GM19193 (cell line): ENCODE data around the gene PDE7B.

Experiments
- POLR2A ChIP-seq: IDR thresholded peaks from 4 replicates; pipeline ENCODE4 v1.6.1; 2011; ENCODE audit not compliant: insufficient read depth, insufficient read length; ENCODE audit errors: extremely low read depth

The PDE7B gene

GRCh38 chr6:135972586-135972985 lies 121.1 kb downstream of the PDE7B start:
- TF ChIP-seq POLR2A = no peak

DNA sequence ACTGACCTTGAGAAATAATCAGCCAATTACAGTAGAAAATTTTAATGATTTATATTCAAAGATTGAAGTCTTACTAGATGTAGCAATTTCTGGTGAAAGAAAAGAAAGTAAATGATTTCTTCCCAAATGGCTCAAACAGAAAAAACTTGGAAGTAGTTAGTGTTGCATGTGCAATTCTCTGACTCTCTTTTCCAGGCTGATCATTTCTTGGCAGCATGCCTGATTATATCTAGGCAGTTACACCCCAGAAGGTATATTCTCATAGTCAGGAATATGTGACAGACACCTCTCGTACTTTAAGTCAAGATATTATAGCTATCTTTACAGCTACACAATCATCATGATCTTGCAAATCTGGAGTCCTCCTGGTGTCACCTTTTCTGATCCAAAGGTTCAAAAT lies 122.9 kb downstream of the PDE7B start:
- no peak for TF ChIP-seq POLR2A

DNA sequence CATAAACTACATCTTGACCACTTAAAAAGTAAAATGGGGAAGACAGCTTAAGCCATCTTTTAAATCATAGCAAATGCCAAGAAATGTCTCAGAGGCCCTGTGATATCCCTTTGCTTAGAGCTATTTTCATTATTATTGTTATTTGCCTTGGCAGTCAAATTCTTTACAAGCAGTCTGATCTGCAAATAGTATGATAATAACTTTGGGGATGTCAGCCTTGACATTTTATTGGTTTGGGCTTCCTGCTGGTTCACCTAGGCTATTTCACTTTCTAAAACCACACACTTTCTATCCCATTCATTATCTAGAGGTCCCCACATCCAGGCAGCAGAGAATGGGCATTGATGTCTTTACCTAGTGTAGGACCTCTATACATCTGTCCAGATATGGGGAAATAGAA lies 125.1 kb downstream of the PDE7B start:
- no peak for TF ChIP-seq POLR2A

GRCh38 chr6:135983093-135983492 lies 131.6 kb downstream of the PDE7B start:
- TF ChIP-seq POLR2A = no peak

DNA sequence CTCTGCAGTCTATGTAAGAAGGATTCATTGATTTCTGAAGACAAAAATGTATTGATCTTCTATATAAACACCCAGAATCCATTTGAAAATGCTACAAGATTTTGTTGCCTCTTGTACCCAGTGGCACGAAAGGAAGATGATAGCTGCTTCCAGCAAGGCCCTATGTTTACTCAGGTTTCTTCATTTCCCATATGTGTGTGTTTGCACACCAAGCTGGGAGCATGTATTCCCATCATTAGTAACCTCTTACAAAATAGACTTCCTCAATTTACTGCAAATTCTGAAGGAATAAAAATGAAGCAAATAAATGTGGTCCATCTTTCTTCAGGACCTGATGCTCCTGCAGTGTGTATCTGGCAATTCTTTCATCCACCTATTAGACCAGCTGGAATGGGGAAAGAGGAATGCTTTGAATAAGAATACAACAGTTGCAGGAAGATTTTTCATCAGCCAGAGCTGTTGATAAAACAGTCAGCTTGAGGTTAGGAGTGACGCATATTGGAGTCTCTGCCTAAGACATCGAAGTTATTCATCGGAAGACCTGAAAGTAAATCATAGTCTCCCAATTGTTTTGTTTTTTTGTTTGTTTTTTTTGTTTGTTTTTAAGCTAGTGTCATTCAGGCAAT lies 132.3 kb downstream of the PDE7B start:
- no peak for TF ChIP-seq POLR2A

GRCh38 chr6:135985471-135985870 lies 134.0 kb downstream of the PDE7B start:
- TF ChIP-seq POLR2A = no peak

DNA sequence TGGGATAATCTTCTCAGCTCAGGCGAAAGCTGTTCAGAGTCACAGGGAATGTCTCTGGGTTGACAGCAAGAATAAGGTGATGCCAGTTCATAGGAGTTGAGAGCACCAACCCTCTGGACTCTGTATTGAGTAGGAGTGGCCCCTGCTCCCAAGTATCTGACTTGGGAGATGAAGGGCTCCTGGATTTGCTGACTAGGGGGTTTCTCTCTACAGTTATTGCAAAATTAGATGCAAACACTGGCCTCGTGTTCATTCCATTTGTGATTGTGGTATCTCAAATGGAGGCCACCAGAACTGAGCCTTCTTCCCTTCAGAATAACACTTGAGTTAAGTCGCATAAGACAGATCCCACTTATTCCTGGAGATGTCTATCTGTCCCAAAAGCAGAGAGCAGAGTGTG lies 135.7 kb downstream of the PDE7B start:
- TF ChIP-seq POLR2A = no peak

DNA sequence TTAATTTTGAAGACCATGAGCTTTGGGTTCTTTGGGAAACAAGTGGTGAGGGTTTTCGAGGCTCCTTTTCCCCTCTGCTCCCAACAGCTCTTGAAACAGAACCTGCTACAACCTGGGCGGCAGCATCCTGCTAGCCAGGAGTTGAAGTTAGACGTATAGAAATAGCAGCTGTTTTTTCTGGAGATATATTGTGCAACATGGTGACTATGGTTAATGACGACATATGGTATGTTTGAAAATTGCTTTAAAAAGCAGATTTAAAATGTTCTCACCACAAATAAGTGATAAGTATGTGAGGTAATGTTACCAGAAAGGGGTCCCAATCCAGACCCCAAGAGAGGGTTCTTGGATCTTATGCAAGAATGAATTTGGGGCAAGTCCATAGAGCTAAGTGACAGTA lies 138.9 kb downstream of the PDE7B start:
- no peak for TF ChIP-seq POLR2A

GRCh38 chr6:135990855-135991464 lies 139.5 kb downstream of the PDE7B start:
- no peak for TF ChIP-seq POLR2A

- TF ChIP-seq POLR2A = no peak
Observed at GRCh38 chr6:135992739-135993138, 141.2 kb downstream of the PDE7B start.

- TF ChIP-seq POLR2A = no peak
Observed at GRCh38 chr6:135993361-135993760, 141.9 kb downstream of the PDE7B start.

DNA sequence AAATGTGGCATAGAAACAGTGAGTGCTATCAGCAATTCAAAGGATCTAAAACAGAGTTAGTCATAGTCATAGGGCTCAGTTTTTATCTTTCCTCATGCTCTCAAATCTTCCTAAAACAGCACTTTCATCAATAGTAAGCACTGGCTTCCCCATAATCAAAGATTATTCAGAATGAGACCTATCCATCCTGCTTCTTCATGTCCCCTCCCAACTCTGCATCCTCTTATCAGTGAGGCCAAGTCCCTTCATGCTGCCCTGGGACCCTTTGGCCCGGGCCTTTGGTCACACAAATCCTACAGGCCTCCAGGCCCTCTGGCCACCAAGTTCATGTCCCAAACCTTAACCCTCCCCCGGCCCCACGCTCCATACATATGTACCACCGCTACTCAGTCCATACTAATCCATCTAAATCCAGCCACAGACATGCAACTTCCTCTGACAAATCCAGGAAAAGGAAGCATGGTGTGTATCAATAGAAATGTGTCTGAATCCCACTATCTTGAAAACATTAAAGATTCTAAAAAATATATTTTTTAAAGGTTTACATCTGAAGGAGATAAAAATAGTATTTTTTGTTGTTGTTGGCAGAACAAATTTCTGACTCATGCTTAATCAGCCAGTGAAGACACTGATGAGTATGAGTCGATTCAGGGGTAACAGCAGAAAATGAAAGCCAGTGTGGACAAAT lies 143.5 kb downstream of the PDE7B start:
- no peak for TF ChIP-seq POLR2A

GRCh38 chr6:135995545-135995898 lies 144.0 kb downstream of the PDE7B start:
- TF ChIP-seq POLR2A = no peak

GRCh38 chr6:135996668-135997067 lies 145.2 kb downstream of the PDE7B start:
- no peak for TF ChIP-seq POLR2A

GRCh38 chr6:135999393-135999792 lies 147.9 kb downstream of the PDE7B start:
- TF ChIP-seq POLR2A = no peak

DNA sequence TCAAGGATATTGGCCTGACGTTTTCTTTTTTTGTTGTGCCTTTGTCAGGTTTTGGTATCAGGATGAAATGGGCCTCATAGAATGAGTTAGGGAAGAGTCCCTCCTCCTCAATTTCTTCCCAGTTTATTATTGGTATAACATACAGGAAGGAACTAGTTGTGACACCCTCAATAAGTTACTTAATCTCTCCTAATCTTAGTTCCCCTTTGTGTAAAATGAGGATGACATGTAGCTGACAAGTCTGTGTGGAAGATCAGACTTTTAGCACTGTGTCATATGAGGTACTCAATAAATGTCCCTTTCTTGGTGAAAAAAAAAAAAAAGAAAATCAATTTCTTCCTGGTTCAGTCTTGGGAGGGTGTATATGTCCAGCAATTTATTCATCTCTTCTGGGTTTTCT lies 155.8 kb downstream of the PDE7B start:
- no peak for TF ChIP-seq POLR2A

- no peak for TF ChIP-seq POLR2A
Observed at GRCh38 chr6:136011475-136011874, 160.0 kb downstream of the PDE7B start.

DNA sequence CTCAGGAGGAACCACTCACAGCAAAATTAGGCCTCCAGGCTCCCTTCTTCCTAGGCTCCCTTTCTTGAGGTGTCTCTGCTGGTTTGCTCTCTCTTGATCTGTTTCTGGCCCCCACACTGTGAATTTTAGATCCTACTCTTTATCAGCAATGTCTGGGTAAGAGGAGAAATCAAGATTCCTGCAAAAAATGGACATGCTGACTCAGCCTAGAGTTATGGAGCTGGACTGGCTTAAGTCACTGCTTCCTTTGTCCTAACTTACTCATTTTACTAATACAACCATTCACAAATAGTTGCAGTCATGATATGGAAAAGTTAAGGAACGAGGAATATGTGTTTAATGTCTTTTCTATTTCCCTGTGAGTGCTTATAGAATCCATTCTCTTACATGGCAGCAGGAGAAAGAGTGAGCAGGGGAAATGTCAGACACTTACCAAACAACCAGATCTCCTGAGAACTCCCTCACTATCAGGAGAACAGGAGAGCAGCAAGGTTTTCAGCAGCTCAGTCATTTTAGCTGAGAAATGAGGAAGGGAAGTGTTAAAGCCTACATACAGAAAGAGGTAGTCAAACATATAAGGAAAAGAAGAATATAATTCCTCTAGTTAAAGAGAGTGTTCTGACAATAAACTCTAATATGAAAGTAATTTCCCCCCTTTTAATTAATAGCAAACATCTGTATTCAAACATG lies 160.8 kb downstream of the PDE7B start:
- TF ChIP-seq POLR2A = no peak
